Ishikawa (cell line): ENCODE results near the gene SLC2A14.

Experiments used
- EP300 ChIP-seq: IDR thresholded peaks from 2 replicates; pipeline ENCODE4 v1.6.1; 2012; ENCODE audit warnings: borderline replicate concordance
- TAF1 ChIP-seq: IDR thresholded peaks from 2 replicates; pipeline ENCODE4 v1.6.1; 2012; ENCODE audit warnings: low read depth, mild to moderate bottlenecking
- TEAD4 ChIP-seq: IDR thresholded peaks from 2 replicates; pipeline ENCODE4 v1.6.1; 2012
- ZBTB7A ChIP-seq: IDR thresholded peaks from 2 replicates; pipeline ENCODE4 v1.6.1; 2012; ENCODE audit warnings: low read depth
- TF ChIP-seq, protein P1 (sequence below): IDR thresholded peaks from 2 replicates; pipeline ENCODE4 v1.6.1; 2012
- TF ChIP-seq, protein P2 (sequence below): IDR thresholded peaks from 2 replicates; pipeline ENCODE4 v1.6.1; 2012; ENCODE audit warnings: low read depth, mild to moderate bottlenecking

- TF ChIP-seq ZBTB7A: no peak
- TF ChIP-seq, protein P1, sequence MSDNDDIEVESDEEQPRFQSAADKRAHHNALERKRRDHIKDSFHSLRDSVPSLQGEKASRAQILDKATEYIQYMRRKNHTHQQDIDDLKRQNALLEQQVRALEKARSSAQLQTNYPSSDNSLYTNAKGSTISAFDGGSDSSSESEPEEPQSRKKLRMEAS: no peak
- TF ChIP-seq EP300: no peak
- no peak for TF ChIP-seq TEAD4
- no peak for TF ChIP-seq TAF1
- TF ChIP-seq, protein P2, sequence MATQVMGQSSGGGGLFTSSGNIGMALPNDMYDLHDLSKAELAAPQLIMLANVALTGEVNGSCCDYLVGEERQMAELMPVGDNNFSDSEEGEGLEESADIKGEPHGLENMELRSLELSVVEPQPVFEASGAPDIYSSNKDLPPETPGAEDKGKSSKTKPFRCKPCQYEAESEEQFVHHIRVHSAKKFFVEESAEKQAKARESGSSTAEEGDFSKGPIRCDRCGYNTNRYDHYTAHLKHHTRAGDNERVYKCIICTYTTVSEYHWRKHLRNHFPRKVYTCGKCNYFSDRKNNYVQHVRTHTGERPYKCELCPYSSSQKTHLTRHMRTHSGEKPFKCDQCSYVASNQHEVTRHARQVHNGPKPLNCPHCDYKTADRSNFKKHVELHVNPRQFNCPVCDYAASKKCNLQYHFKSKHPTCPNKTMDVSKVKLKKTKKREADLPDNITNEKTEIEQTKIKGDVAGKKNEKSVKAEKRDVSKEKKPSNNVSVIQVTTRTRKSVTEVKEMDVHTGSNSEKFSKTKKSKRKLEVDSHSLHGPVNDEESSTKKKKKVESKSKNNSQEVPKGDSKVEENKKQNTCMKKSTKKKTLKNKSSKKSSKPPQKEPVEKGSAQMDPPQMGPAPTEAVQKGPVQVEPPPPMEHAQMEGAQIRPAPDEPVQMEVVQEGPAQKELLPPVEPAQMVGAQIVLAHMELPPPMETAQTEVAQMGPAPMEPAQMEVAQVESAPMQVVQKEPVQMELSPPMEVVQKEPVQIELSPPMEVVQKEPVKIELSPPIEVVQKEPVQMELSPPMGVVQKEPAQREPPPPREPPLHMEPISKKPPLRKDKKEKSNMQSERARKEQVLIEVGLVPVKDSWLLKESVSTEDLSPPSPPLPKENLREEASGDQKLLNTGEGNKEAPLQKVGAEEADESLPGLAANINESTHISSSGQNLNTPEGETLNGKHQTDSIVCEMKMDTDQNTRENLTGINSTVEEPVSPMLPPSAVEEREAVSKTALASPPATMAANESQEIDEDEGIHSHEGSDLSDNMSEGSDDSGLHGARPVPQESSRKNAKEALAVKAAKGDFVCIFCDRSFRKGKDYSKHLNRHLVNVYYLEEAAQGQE: no peak
Observed at GRCh38 chr12:7797698-7798398, 74.9 kb downstream of the SLC2A14 start.
